Fibroblast of skin of right quadriceps (primary cell): Measurements from ENCODE around the gene ARRDC1.

ENCODE experiments used
- DNase-seq: peaks from one replicate; pipeline ENCODE4 v3.0.0-alpha.2; 2013

The ARRDC1 gene

DNA sequence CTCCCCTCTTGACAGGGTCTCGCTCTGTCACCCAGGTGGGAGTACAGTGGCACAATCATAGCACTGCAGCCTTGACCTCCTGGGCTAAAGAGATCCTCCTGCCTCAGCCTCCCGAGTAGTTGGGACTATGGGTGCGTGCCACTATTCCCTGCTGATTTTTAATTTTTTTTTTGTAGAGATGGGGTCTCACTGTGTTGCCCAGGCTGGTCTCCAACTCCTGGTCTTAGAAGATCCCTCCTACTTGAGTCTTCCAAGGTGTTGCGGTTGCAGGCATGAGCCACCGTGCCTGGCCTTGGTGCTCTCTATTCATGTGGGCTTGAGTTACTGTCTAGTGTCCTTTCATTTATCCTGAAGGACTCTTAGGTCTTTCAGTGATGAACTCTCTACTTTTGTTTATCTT, 37.4 kb downstream of the ARRDC1 start:
- no peak for DNase-seq

DNA sequence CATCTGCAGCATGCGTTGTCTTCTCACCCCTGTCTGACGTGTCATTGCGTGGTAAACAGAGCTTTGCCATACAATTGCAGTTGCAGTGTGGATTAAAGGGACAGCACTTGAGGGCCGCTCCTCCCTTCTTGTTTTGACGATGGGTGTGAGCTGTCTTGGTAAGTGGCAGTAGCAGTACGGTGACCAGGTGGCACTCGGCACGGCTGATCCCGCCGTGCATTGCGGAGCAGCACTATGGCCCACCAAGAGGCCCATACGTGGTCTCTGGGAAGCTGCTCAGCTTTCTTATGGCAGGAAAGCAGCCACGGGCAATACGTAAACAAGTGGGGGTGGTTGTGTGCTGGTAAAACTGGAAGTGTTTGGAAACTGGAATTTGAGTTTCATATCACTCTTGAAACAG, 38.4 kb downstream of the ARRDC1 start:
- DNase-seq = no peak

DNA sequence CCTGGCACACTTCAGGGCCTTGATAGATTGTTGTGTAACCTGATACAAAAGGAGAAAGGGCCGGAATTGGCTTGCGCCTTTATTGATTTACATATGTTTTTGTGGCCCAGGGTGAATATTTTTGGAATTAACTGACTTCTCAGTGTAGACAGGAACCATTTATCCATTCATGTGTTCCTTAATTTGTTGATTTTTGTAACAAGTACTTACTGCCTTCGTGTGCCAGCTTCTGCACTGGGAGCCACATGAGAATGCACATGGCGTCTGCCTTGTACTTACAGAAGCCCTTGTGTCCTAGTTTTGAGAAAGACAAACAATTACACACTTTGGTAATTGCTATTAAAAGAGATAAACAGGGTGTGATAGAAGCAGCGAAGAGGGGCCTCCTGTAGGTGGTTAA, 39.7 kb downstream of the ARRDC1 start:
- DNase-seq = no peak

DNA sequence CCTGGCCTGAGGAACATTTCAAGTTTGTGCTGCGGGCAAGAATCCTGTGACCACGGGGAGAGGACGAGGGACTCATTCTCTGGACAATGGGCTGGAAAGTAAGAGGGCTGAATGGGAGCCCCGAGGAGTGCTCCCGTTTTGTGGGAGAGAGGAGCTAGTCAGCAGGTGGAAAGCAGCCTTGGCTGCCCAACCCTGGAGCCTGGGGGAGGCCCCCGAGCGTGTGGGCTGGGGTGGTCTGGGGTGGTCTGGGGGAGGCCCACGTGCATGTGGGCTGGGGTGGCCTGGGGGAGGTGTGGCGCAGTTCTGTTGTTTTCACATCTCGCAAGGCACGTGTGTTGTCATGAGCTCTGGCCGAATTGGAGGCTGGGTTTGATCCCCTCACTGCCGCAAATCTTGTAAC, 40.9 kb downstream of the ARRDC1 start:
- DNase-seq = no peak

DNA sequence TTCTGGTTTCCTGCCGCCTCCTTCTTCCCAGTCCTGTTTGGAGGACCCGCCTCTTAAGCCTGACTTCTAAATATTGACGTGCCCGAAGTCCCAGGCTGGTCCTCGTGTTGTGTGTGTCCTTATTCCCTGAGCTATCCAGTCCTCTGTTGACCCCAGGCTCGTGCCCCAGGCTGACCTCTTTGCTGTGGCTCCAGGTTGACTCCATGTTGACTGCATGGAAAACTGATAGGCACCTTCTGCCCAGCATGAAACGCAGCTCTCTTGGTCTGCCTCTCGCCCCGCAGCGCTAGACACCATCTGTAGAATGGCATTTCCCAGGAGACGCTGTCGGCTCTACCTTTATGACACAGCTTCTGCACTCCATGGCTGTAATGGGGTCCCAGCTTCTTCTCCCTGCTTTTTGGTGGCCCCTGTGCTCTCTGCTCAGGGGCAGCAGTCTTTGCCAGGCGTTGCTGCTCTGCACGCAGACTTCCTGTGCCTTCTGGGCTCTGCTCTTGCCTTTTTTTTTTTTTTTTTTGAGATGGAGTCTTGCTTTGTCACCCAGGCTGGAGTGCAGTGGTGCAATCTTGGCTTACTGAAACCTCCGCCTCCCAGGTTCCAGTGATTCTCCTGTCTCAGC, 41.7 kb downstream of the ARRDC1 start:
- DNase-seq = no peak

DNA sequence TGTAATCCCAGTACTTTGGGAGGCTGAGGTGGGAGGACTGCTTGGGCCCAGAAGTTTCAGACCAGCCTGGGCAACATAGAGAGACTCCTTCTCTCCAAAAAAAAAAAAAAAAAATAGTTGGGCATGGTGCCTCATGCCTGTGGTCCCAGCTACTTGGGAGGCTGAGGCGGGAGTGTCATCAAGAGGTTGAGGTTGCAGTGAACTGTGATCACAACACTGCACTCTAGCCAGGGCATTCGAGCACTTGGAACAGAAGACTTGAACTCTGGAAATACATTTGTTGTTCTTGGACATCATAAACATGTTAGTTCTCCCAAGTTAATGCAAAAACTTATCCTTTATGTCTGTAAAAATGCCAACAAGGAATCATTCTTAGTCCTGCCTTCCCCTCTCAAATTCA, 42.9 kb downstream of the ARRDC1 start:
- DNase-seq = no peak

DNA sequence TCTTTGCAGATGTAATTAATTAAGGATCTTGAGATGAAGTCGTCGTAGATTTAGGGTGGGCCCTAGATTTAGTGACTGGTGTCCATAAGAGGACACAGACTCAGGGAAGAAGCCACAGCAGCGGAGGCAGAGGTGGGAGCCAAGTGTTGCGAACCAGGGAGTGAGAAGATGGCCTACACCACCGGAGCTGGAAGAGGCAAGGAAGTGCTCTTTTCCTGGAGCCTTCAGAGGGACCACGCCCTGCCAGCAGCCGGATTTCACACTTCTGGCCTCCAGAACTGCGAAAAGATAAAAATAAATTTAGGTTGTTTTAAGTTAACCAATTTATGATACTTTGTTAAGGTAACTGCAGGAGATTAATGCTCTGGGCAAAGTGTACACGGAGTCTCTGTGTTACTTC, 44.1 kb downstream of the ARRDC1 start:
- DNase-seq = no peak

DNA sequence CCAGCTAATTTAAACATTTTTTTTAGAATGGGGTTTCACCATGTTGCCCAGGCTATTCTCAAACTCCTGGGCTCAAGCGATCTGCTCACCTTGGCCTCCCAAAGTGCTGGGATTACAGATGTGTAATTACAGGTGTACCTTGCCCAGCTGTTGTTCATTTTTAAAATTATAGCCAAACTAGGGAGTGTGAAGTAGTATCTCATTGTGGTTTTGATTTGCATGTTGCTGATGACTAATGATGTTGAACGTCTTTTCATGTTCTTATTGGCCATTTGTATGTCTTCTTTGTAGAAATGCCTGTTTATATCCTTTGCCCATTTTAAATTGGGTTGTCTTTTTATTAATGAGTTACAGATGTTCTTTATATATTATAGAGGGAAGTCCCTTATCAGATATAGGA, 44.8 kb downstream of the ARRDC1 start:
- no peak for DNase-seq

DNA sequence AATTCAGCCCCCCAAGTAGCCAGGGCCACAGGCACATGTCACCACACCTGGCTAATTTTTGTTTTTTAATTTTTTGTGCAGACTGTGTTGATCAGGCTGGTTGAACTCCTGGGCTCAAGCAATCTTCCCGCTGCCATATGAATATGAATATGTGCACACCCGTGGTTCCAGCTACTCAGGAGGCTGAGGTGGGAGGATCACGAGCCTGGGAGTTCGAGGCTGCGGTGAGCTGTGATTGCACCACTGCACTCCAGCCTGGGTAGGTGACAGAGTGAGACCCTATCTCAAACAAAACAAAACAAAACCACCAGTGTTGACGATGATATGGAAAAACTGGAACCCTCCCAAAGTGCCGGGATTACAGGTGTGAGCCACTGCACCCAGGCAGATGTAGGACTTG, 45.3 kb downstream of the ARRDC1 start:
- DNase-seq = no peak

DNA sequence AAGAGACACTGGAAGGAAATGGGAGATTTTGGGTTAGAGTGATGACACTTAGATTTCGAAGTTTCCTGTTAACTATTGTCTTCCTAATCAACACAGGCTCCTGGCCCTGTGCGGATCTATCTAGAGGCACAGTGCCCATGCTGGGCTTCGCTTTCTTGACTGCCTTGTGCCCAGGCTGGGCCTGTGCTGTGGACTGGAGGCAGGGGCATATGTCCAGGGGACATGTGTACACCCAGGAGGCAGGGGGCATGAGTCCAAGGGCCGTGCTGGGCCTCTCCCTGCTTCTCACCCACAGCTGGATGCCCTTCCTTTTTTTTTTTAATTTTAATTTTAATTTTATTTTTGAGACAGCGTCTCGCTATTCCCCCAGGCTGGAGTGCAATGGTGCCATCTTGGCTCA, 50.9 kb downstream of the ARRDC1 start:
- DNase-seq = no peak

DNA sequence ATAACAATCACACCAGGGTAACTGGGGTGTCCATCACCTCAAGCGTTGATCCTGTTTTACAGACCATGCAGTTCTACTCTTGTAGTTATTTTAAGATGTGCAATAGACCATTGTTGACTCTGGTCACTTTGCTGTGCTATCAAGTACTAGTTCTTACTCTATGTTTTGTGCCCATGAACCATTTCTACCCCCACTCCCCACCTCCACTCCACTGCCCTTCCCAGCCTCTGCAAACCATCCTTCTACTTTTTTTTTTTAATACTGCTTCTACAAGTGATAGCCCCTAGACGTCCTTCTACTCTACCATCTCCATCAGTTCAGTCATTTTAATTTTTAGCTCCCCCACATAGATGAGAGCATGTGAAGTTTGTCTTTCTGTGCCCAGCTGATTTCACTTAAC, 52.1 kb downstream of the ARRDC1 start:
- DNase-seq = no peak

DNA sequence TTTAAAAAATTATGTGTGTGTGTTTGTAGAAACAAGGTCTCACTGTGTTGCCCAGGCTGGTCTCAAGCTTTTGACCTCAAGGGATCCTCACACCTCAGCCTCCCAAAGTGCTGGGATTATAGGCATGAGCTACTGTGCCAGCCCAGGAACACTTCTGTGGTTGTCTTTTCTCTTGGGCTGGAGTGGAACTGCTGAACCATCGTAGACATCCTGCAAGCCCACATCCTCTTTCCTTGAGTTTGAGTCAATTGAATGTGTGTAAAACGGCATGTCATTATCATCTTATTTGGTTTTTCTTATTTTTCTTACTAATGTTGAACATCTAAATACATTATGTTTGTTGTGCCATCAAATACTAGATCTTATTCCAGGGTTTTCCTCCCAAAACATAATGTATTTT, 53.3 kb downstream of the ARRDC1 start:
- DNase-seq = no peak

DNA sequence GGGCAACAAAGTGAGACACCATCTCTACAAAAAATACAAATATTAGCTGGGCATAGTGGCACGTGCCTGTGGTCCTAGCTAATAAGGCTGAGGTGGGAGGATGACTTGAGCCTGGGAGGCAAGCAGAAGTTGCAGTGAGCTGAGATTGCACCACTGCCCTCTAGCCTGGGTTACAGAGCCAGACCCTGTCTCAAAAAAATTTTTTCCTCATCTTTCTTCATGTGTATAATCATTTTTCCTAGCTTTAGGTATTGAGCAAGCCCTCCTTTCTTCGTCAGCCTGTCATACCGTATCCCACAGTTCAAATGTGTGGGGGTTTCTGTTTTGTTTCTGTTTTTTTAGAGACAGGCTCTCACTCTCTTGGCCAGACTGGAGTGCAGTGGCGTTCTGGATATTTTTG, 54.7 kb downstream of the ARRDC1 start:
- no peak for DNase-seq

DNA sequence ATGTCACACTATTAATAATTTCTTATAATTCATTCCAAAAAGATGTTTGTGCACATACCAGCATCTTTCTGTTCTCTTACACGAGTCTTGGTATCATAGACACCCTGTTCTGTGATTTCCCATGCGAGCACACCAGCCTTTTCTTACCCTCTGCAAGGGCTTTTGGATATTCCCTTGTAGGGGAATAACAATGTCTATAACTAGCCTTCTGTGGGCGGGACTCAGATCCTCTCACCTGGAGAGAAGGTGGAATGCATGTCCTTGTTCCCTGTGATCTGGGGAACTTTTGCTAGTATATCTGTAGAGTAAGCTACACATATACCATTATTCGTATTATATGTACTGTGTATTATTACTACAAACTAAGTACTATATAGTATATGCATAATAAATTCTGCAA, 58.1 kb downstream of the ARRDC1 start:
- no peak for DNase-seq

DNA sequence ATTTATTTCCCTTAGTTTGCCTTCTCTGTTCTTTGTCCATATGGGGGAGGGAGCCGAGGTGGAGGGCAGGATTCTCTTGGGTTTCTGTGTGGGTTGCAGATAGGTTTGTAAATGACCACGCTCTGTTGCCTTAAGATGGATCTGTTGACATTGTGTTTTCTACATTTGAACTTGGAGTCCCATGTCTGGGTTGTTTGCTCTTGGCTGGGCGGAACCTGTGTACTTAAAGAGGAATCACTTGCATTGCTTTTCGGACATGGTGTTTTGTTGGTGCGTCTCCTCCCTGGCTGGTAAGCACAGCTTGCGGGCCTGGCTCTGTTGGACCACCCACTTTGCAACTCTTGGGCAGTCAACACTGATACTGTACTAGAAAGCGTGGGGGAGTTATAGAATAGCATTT, 59.2 kb downstream of the ARRDC1 start:
- no peak for DNase-seq
